Measurements from ENCODE around the gene SPTBN1. TPM values are rescaled to one million over a fixed set of nuclear protein-coding genes. Genes with fewer than 3 reads are reported as not detected.

SPTBN1 gene
- total RNA-seq, 1 experiment from 2014 or later, result 146 TPM

- no TSS peak for BruUV-seq (replicated peaks)
- CTCF ChIA-PET, result interaction anchor here (0.5 kb wide), 1 partner anchor 42 kb away, joined by 4 read pairs; no protein-coding TSS in a partner anchor
Measured at GRCh38 chr2:54615832-54616534, 159.9 kb downstream of the SPTBN1 start.

GRCh38 chr2:54617409-54617808 lies 161.3 kb downstream of the SPTBN1 start:
- Histone ChIP-seq H3K4me1 (ENCODE audit: insufficient read depth, low read length, poor library complexity, severe bottlenecking) (peaks cover 16% of the 10 kb centered on the region), H3K4me3 (ENCODE audit: low read depth, low read length, poor library complexity, severe bottlenecking) (no peak overlapping the region), H3K36me3 (ENCODE audit: insufficient read depth, low read length, poor library complexity, severe bottlenecking) (peaks cover 32% of the 10 kb centered on the region), H3K27me3 (replicated peaks; ENCODE audit: insufficient read depth, low read depth, low read length, poor library complexity) (no peaks in the 10 kb centered on the region), H3K27ac (ENCODE audit: low read depth, low read length, poor library complexity, severe bottlenecking) (no peak overlapping the region), H3K9me3 (ENCODE audit: low read depth, low read length, poor library complexity, severe bottlenecking) (no peaks in the 10 kb centered on the region)
- intact Hi-C loops (cut with micrococcal nuclease; ENCODE audit: unreplicated experiment), result no loop called here
- POLR2A ChIA-PET (ENCODE audit: low non-redundant PET), result no interaction called here
- no TSS peak for BruUV-seq (replicated peaks)
- CTCF ChIA-PET, result no interaction called here
- DNase-seq (ENCODE audit: low spot score), result no peak
- no peak for TF ChIP-seq EZH2 (IDR thresholded peaks at IDR 0.05; ENCODE audit: borderline replicate concordance, low read depth, low read length, poor library complexity, severe bottlenecking)
- TF ChIP-seq CTCF (conservative IDR thresholded peaks at IDR 0.05; ENCODE audit: low read depth, low read length), result no peak

More at GRCh38 chr2:54615832-54616534, 159.9 kb downstream of the SPTBN1 start:
- Histone ChIP-seq H3K27ac (ENCODE audit: low read depth, low read length, poor library complexity, severe bottlenecking) (no peak overlapping the region), H3K4me3 (ENCODE audit: low read depth, low read length, poor library complexity, severe bottlenecking) (no peak overlapping the region), H3K4me1 (ENCODE audit: insufficient read depth, low read length, poor library complexity, severe bottlenecking) (peaks cover 16% of the 10 kb centered on the region), H3K9me3 (ENCODE audit: low read depth, low read length, poor library complexity, severe bottlenecking) (no peaks in the 10 kb centered on the region), H3K36me3 (ENCODE audit: insufficient read depth, low read length, poor library complexity, severe bottlenecking) (peaks cover 24% of the 10 kb centered on the region), H3K27me3 (replicated peaks; ENCODE audit: insufficient read depth, low read depth, low read length, poor library complexity) (no peaks in the 10 kb centered on the region)
- POLR2A ChIA-PET (ENCODE audit: low non-redundant PET), result no interaction called here
- no peak for DNase-seq (ENCODE audit: low spot score)
- no peak for TF ChIP-seq EZH2 (IDR thresholded peaks at IDR 0.05; ENCODE audit: borderline replicate concordance, low read depth, low read length, poor library complexity, severe bottlenecking)
- no peak for TF ChIP-seq CTCF (conservative IDR thresholded peaks at IDR 0.05; ENCODE audit: low read depth, low read length)
- intact Hi-C loops (cut with micrococcal nuclease; ENCODE audit: unreplicated experiment), result no loop called here

GRCh38 chr2:54618646-54619565 lies 162.8 kb downstream of the SPTBN1 start:
- CTCF ChIA-PET, result interaction anchor here (0.6 kb wide), 1 partner anchor 147 kb away, joined by 3 read pairs; no protein-coding TSS in a partner anchor

More at GRCh38 chr2:54618646-54619565, 162.8 kb downstream of the SPTBN1 start:
- no TSS peak for BruUV-seq (replicated peaks)
- H3K27ac ChIP-seq (ENCODE audit: low read depth, low read length, poor library complexity, severe bottlenecking), result peak overlapping the region; percentile 27
- H3K4me1 ChIP-seq (ENCODE audit: insufficient read depth, low read length, poor library complexity, severe bottlenecking), result peaks cover 5% of the 10 kb centered on the region
- intact Hi-C loops (cut with micrococcal nuclease; ENCODE audit: unreplicated experiment), result no loop called here
- TF ChIP-seq CTCF (conservative IDR thresholded peaks at IDR 0.05; ENCODE audit: low read depth, low read length) (no peak), EZH2 (IDR thresholded peaks at IDR 0.05; ENCODE audit: borderline replicate concordance, low read depth, low read length, poor library complexity, severe bottlenecking) (no peak)
- H3K27me3 ChIP-seq (replicated peaks; ENCODE audit: insufficient read depth, low read depth, low read length, poor library complexity), result no peaks in the 10 kb centered on the region
- no peaks in the 10 kb centered on the region for H3K9me3 ChIP-seq (ENCODE audit: low read depth, low read length, poor library complexity, severe bottlenecking)
- no peak overlapping the region for H3K4me3 ChIP-seq (ENCODE audit: low read depth, low read length, poor library complexity, severe bottlenecking)
- POLR2A ChIA-PET (ENCODE audit: low non-redundant PET), result no interaction called here
- no peak for DNase-seq (ENCODE audit: low spot score)
- H3K36me3 ChIP-seq (ENCODE audit: insufficient read depth, low read length, poor library complexity, severe bottlenecking), result peaks cover 47% of the 10 kb centered on the region

Measured in A673 (cell line).